ENCODE results near the gene TBATA.

GRCh38 chr10:70799124-70799523, 13.9 kb upstream of the TBATA start:
- TF ChIP-seq ZNF362 (tag by site-specific recombination; IDR thresholded peaks at IDR 0.05) (no peak), KLF9 (tag by site-specific recombination; IDR thresholded peaks at IDR 0.05; ENCODE audit: low read depth) (no peak), ZNF24 (tag by site-specific recombination; IDR thresholded peaks at IDR 0.05) (no peak), KLF8 (tag by site-specific recombination; IDR thresholded peaks at IDR 0.05) (no peak), REST (tag by site-specific recombination; IDR thresholded peaks at IDR 0.05) (no peak)
